Islet precursor cell (in vitro differentiated cells): ENCODE results near the gene NCAPH2.

ENCODE experiments used
- DNase-seq: peaks from one replicate; pipeline ENCODE4 v3.0.0-alpha.2; 2018

NCAPH2 gene

DNA sequence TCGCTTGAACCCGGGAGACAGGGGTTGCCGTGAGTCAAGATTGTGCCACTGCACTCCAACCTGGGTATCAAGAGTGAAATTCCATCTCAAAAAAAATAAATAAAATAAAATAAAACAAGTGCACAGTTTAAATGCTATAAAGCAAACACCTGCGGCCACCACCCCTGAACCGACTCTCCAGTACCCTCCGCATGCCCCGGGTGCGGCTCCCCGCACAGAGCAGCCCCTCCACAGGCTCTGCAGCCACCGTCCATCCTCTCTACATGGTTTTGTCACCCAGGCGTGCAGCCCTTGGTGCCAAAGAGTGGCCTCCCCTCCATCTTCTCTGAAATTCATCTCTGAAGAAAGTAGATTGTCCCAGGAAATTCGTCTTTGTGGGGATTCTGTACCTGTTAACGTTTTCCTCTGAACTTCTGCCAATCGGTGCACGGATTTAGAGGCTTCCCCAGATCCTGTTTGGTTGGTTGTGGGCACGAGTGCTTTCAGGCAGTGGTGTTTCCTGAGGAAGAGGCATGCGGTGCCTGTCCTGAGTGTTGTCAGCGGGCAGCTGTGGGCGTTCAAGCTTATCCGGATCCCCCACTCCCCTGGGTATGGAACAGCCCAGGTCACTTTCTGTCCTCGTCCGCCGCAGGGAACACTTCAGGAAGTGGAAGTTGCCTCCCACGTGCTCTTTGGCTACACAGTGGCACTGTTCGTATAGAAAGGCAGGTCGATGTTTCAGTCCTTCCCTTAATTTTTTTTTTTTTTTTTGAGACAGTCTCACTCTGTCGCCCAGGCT is 17.3 kb upstream of the NCAPH2 start:
- DNase-seq = no peak

- DNase-seq = no peak
Observed at GRCh38 chr22:50497093-50497492, 10.9 kb upstream of the NCAPH2 start.

GRCh38 chr22:50498322-50498890 is 9.6 kb upstream of the NCAPH2 start:
- peak; percentile 83 for DNase-seq

GRCh38 chr22:50500452-50500851 is 7.6 kb upstream of the NCAPH2 start:
- no peak for DNase-seq

- DNase-seq = no peak
Observed at GRCh38 chr22:50502096-50502495, 5.9 kb upstream of the NCAPH2 start.

DNA sequence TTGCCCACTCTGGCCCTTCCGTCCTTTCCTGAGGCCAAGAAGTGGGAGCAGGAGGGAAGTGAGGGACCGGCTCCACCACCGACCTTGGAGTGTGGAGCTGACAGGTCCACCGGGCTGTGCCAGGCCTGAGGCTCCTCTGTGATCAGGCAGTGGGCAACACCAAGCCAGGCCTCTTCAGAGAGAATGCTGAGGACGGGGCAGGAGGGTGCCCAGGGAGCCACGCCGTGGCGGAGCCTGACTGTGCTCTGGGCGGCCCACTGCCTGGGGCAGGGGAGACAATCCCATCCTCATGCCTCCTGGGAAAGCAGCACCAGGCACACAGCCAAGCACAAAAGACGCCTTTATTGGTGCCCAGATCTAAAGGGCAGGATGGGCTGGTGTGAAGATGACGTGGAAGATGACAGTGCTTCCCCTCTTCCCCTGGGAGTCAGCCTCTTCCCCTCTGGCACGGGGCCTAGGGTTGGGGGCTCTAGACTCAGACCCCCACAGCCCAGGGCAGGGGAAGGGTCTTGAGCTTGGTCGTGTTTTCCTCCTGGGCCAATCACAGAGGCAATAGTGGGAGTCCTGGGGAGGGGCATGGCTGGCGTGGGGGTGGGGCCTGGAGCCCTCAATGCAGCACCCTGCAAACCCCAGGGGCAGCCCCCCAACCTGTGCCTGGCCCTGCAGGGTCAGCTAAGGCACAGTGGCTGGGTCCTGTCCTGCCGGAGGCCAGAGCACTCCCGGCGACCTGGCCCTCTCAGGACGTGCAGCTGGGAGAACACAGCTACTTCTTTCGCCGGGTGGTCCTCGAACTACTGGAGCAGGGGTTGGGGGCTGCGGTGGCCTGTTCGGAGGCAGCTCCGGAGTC is 5.2 kb upstream of the NCAPH2 start:
- DNase-seq = peak; percentile 47

- no peak for DNase-seq
Observed at GRCh38 chr22:50503475-50504145, 4.4 kb upstream of the NCAPH2 start.

DNA sequence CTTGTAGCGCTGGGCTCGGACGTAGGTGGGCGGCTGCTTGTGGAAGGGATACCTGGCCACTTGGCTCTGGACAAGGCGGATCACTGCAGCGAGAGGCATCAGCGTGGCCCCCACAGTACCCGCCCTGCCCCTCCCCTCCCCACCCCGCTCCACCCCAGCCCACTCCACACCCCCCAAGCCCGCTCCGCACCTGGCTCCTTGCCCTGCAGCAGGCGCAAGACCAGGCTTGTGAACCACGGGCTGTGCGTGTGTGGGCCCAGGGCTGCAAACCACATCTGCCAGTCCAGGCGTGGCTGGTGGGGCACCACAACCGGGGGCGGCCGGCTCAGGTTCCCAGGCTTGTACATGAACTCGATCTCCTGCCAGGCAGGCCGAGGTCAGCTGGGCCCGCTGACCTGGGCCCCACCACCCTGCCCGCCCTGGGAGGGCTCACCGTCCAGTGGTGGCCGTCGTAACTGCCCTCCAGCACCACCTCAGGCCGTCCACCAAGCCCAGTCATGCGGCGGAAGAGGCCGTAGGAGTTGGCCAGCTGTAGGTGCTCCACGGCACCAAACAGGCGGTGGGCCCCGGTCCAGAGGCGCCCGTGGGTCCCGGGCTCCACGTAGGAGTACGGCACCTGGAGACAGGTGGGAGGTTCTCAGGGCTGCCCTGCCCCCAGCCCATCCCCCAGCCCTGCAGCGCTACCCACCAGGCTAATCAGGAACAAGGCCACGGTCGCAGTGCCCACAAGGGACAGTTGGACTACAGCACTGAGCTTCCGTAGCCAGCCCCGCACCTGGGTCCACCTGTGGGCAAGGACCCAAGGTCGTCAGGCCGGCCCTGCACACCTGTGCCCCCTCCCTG is 3.4 kb upstream of the NCAPH2 start:
- DNase-seq = peak; percentile 46

- DNase-seq = peak; percentile 48
Observed at GRCh38 chr22:50505276-50505775, 2.7 kb upstream of the NCAPH2 start.

DNA sequence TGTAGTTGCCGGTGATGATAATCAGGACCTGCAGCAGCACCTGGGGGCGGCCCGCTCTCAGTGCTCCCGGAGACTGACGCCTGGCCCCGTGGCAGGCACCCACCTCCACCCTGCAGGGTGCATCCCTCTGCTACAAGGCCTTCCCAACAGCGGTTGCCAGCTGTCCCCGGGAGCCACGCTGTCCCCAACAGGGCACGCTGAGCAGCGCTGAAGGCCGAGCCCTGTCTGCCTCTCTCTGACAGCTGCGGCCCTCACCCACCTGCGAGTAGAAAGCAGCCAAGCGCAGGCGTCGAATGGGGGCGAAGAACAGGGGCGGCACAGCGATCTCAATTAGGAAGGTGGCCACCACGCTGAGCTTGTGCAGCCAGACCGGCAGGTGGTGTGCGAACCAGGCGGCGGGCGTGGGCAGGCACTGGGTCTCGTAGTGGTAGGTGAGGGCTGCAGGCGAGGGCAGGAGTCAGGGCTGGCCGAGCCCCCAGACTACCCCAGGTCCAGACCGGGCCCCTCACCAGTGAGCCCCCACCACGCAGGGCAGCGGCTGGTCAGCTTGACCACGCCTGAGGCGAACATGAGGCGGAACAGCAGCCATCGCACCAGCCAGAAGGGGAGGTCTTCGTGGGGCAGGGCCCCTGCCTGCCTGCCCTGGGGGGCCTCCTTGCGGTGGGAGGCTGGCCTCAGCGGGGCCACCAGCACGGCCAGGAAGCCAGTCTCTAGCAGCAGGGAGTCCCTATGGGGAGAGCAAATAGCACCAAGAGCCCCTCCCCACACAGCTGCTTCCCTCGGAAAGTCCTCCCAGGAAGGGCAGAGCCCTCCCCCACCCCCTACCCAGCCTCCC is 2.0 kb upstream of the NCAPH2 start:
- peak; percentile 52 for DNase-seq

DNA sequence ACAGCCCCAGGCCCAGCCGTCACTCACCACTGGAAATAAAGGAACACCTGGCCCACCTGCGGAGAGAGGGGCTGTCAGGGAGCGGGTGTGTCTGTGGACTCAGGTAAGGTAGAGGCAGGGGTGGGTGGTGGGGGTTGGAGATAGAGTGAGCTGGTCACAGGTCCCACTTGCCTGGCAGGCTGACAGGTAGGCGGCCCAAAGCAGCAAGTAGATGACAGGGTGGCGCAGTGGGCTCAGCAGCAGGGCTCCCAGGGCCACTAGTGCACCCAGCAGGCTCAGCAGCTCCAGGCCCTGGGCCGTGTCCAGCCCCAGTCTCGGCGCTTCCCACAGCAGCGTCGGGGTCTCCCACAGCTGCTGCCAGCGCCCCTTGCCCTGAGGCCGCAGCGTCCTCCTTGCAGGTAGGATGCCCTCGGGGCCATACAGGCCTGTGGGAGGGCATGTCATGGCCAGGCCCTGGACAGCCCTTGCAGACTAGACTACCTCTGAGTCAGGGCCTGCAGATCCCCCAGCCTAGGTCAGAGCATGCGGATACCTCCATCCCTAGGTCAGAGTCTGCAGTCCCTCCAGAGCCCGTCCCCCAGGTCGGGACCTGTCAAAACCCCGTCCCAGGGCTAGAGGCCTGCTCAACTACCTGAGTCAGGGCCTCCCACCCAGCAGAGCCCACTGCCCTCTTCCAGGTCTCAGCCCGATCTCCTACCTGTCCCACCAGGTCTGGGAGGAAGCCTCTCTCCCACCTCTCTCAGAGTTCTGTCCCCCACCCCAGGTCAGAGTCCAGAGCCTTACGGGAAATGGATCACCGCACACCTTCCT is 1.2 kb upstream of the NCAPH2 start:
- peak; percentile 70 for DNase-seq

DNA sequence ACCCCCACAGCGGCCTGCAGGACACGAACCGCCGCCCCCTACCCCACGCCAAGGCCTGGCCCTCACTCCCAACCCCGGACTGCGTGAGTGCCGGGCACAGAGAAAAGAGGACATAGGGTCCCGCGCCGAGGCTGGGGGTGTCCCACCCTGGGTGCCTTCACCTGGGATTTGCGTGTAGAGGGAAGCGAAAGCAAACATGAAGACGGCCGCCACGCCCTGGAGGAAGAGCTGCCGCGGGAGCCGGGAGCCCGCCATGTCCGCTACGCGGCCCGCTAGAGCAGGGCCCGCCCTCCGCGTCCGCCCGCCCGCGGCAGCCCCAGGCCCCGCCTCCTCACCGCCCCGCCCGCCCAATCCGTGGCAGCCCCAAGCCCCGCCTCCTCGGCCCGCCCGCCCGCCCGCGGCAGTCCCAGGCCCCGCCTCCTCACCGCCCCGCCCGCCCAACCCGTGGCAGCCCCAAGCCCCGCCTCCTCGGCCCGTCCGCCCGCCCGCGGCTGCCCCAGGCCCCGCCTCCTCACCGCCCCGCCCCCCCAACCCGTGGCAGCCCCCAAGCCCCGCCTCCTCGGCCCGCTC is 518 bp upstream of the NCAPH2 start, which contains the start of gene LMF2:
TSS of gene LMF2 (minus strand) at position 282 of the 570 bp plus-strand sequence. CDS start at position 255, 27 bp downstream.
- DNase-seq = no peak

DNA sequence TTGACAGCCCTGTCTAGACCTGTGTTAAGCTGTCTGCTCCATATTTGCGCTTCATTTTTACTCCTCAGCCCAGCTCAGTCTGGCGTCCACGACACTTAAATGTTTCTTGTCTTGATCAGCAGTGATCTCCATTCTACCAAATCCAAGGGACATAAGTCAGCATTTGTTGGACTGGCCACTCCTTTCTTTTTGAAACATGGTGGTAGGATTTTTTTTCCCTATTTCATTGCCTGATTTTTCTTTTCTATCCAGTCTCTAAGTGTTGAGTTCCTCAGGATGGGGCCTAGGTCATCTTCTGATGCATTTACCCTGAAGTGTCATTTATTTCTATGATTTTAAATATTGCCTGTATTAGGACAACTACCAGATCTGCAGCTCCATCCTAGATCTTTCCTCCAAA is 873 bp downstream of the NCAPH2 start:
- no peak for DNase-seq

DNA sequence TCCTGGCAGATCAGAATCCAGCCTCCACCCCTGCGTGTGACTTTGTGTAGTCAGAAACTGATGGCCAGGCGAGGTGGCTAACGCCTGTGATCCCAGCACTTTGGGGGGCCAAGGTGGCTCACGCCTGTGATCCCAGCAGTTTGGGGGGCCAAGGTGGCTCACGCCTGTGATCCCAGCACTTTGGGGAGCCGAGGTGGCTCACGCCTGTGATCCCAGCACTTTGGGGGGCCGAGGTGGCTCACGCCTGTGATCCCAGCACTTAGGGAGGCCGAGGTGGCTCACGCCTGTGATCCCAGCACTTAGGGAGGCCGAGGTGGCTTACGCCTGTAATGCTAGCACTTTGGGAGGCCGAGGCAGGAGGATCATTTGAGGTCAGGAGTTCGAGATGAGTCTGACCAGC is 5.2 kb downstream of the NCAPH2 start:
- no peak for DNase-seq

- peak; percentile 57 for DNase-seq
Observed at GRCh38 chr22:50516068-50516467, 8.0 kb downstream of the NCAPH2 start.

- no peak for DNase-seq
Observed at GRCh38 chr22:50516891-50517290, 8.9 kb downstream of the NCAPH2 start.

- DNase-seq = peak; percentile 47
Observed at GRCh38 chr22:50517495-50518260, 9.7 kb downstream of the NCAPH2 start.

- no peak for DNase-seq
Observed at GRCh38 chr22:50518606-50519005, 10.6 kb downstream of the NCAPH2 start.

- no peak for DNase-seq
Observed at GRCh38 chr22:50519151-50519550, 11.1 kb downstream of the NCAPH2 start.
